ENCODE measurements around the gene UBE2D3. TPM values are rescaled to one million over a fixed set of nuclear protein-coding genes. Genes with fewer than 3 reads are reported as not detected.
"Not testable (repeated sequence)": the region's sequence is repeated elsewhere in the genome, so short reads cannot be mapped to it uniquely, and the experiment has no call there.

UBE2D3 gene
- 100 to 1,000 TPM; 299 to 315 (median 302) TPM for polyA plus RNA-seq (ENCODE audit: insufficient read length in 3 of 3)

DNA sequence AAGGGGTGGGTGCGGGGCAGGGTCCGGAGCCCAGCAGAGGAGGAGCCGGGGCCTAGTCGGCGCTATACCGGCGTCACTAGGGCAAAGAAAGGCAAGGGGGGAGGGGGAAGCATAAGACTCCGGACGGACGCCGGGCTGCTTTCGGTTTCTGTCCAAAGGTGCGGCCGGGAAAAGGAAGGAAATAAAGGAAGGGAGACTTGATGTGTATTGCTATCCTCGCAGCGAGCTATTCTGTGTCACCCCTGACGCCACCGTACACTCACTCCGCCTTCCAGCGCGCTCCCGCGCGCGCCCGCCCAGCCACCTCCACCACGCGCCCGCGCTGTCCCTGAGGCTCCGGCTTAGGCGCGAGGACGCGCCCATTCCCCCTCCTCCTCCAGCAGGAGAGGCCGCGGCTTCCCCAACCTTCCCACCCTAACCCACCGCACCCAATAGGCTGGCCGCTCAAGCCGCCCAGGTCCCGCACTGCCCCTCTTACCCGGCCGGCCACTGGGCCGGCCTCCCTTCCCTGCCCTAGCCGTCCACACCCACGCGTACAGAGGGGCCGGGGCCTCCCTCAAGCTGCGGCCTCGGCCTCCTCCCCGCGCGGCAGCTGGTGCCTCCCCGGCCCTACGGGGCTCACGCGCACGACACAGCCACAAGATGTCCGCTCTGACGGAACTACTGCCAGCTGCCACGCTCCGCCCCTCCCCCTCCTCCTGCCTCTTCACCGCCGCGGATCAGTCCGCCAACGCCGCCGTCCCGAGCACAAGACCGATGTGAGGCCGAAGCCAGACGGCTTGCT, at the start of gene UBE2D3:
Gene UBE2D3 (minus strand): TSS at position 662 of the 784 bp plus-strand sequence. CDS start 1,043 bp downstream, outside the sequence.
- DNase-seq (ENCODE audit: low read depth in 3 of 3, low spot score in 2 of 3), result peak; percentile 88 to 92 (median 92)

DNA sequence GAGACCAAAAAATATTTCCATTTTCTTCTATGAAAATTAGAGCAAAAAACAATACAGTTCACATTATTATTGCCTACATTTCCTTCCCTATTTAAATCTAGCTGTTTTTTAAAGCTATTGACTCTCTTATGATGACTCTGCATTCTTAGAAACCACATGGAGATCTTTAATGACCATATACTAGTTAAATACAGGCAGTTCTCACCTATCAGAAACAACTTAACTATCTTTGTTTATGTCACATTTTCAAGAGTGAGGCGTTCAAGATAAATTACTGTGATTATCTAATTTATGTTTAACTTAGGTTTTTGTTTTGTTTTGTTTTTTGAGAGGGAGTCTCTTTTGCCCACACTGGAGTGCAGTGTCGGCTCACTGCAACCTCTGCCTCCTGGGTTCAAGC, 44.4 kb upstream of the UBE2D3 start:
- no peak for DNase-seq (ENCODE audit: low read depth in 3 of 3, low spot score in 2 of 3)

- no peak for DNase-seq (ENCODE audit: low read depth in 3 of 3, low spot score in 2 of 3)
Measured at GRCh38 chr4:102869569-102870197, 42.3 kb upstream of the UBE2D3 start.

GRCh38 chr4:102868781-102869568, 41.6 kb upstream of the UBE2D3 start, which contains the start of gene CISD2:
Gene CISD2 (plus strand): TSS chr4:102868992. CDS start chr4:102869085, 93 bp downstream.
- DNase-seq (ENCODE audit: low read depth in 3 of 3, low spot score in 2 of 3), result peak; percentile 81 to 84 (median 82)

- DNase-seq (ENCODE audit: low read depth in 3 of 3, low spot score in 2 of 3), result peak in 1 of 3 donors; percentile 86
Measured at GRCh38 chr4:102868153-102868780, 40.9 kb upstream of the UBE2D3 start.

DNA sequence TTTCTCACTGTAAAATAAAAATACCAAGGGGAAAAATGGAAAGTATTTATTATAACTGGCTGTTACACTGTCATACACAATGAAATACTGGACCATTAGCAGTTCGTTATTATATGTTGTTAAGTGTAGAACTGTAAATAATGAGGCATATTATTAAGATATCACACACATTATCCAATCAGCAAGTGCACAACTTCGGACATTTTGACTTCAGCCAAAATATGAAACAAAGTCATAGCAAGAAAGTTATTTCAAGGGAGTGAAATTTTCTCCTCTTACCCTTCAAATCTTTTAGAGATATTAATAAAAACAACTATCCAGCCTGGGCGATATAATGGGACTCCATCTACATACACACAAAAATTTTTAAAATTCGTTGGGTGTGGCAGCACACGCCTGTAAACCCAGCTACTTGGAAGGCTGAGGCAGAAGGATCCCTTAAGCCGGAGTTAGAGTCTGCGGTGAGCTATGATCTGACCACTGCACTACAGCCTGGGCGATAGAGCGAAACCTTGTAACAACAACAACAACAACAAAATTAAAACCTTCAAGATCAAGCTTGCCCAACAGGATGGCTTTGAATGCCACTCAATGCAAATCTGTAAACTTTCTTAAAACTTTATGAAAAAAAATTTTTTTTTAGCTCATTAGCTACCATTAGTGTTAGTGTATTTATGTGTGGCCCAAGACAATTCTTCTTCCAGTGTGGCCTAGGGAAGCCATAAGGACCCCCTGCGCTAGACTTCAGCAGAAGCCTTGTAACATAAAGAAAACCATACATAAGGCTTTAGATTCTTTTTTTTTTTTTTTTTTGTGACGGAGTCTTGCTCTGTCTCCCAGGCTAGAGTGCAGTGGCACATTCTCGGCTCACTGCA, 40.2 kb upstream of the UBE2D3 start:
- DNase-seq (ENCODE audit: low read depth in 3 of 3, low spot score in 2 of 3), result no peak

DNA sequence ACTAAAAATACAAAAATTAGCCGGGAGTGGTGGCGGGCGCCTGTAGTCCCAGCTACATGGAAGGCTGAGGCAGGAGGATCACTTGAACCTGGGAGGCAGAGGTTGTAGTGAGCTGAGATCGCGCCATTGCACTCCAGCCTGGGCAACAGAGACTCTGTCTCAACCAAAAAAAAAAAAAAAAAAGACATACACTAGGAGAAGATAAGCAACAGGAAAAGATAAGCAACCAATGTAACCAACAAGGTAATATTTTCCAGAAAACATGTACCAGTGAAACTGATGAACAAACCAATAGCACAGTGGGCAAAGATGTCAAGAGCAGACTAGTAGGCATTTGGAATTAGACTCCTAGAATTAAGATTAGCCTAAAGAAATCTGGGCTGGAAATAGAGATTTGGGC, 38.0 kb upstream of the UBE2D3 start:
- not testable (repeated sequence) for DNase-seq (ENCODE audit: low read depth in 3 of 3, low spot score in 2 of 3)

DNA sequence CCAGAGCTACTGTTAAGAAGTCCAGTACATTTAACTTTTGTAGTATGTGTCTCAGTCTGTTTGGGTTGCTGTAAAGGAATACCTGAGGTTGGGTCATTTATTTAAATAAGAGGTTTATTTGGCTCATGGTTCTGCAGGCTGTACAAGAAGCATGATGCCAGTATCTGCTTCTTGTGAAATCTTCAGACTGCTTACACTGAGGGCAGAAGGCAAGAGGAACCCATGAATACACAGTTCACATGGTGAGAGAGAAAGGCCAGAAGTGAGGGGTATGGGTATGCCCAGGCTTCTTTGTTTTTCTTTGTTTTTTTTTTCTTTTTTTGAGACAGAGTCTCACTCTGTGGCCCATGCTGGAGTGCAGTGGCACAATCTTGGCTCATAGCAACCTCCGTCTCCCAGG, 35.4 kb upstream of the UBE2D3 start:
- no peak for DNase-seq (ENCODE audit: low read depth in 3 of 3, low spot score in 2 of 3)

GRCh38 chr4:102862016-102862415, 34.7 kb upstream of the UBE2D3 start:
- no peak for DNase-seq (ENCODE audit: low read depth in 3 of 3, low spot score in 2 of 3)

DNA sequence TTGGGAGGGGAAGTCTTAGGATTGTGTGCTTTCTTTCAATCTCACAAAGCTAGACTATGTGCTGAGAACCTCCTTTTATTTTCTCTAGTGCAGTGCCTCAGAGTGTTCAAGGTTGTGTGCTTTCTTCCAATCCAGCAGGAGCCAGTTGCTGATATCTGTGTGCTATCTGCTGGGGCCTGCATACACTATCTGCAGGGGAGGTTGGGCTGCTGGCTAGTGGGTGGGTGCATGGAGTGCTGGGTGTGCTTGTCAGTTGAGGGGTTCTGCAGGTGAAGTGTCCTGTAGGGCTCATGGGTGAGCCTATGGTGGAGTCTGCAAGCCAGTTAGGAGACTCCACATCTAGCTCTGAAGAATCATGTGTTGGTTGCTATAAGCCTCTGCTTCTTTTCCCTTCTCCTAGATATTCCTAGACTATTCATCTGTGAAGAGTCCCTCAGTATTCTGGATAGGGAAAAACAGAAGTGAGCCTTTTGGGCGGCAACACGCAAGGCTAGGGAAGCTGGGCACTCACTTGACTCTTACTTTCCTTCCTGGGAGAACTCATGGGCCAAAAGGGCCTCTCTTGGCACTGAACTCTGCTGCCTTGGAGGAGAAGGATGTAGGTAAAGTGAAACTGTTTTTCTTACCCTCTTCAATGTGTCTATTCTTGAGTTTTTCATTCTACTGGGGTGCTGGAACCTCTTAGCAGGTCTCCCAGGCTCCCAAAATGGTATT, 33.4 kb upstream of the UBE2D3 start:
- no peak for DNase-seq (ENCODE audit: low read depth in 3 of 3, low spot score in 2 of 3)

DNA sequence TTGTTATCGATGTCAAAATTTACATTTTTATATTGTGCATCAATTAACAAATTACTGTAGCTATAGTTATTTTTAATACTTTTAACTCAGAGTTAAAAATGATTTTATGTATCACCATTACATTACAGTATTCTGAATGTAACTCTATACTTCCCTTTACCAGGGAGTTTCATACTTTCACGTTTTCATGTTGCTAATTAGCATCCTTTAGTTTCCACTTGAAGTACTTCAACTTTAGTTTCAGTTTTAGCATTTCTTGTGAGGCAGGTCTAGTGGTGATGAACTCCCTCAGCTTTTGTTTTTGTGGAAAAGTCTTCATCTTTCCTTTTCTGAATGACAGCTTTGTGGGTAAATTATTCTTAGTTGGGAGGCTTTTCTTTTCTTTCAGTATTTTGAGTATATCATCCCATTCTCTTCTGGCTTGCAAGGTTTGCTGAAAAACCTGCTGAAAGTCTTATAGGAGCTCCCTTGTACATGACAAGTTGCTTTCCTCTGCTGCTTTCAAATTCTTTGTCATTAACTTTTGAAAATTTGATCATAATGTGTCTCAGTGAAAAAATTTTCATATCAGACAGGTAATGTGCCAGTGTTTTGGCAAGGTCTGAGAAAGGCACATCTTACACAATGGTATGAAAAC, 31.6 kb upstream of the UBE2D3 start:
- no peak for DNase-seq (ENCODE audit: low read depth in 3 of 3, low spot score in 2 of 3)

- DNase-seq (ENCODE audit: low read depth in 3 of 3, low spot score in 2 of 3), result no peak
Measured at GRCh38 chr4:102850370-102850769, 23.0 kb upstream of the UBE2D3 start.

GRCh38 chr4:102849579-102850104, 22.3 kb upstream of the UBE2D3 start:
- DNase-seq (ENCODE audit: low read depth in 3 of 3, low spot score in 2 of 3), result no peak

DNA sequence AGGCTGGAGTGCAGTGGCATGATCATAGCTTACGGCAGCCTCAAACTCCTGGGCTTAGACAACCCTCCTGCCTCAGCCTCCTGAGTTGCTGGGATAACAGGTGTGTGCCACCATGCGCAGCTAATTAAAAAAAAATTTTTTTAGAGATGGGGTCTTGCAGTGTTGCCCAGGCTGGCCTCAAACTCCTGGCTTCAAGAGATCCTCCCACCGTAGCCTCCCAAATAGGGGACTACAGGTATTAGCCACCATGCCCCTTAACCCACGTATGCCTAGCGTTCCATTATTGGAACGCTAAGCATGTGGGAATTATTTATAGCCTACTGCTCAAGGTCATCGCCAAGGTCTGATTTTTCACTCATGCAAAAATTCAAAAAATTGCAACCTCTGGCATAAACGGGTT, 20.3 kb upstream of the UBE2D3 start:
- no peak for DNase-seq (ENCODE audit: low read depth in 3 of 3, low spot score in 2 of 3)

DNA sequence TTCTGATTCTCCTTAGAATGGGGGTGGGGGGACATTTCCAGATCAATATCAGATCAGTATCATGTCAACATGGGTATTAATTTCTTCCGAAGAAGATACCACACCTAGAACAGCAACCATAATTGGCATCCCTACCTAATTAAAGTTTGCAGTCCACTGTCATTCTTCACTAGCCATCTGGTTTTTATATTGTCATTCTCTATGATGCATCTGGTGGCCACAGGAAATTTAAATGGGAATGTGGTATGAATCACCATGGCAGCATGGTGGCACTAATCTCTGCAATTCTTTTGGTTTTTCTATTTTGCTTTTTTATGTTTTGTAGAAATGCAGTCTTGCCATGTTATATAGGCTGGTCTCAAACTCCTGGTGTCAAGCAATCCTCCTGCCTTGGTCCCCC, 16.6 kb upstream of the UBE2D3 start:
- no peak for DNase-seq (ENCODE audit: low read depth in 3 of 3, low spot score in 2 of 3)

DNA sequence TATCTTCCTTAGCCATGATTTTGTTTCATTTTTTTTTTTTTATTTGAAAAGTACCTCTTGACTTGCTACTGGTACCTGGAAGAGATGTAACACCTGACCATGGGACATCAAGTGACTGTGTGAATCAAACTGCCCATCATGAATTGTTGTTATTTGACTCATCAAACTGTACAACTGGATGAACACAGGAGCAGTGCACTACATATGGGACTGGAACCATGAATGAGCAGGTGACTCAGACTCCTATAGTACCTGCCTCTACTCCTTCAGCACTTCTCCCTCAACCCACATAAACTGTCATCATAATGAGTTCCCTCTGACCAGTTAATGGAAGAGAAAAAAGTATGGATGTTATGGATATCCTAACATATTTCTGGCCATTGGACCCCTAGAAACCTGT, 15.9 kb upstream of the UBE2D3 start:
- no peak for DNase-seq (ENCODE audit: low read depth in 3 of 3, low spot score in 2 of 3)

- DNase-seq (ENCODE audit: low read depth in 3 of 3, low spot score in 2 of 3), result no peak
Measured at GRCh38 chr4:102842367-102842766, 15.0 kb upstream of the UBE2D3 start.

GRCh38 chr4:102836596-102836995, 9.2 kb upstream of the UBE2D3 start:
- no peak for DNase-seq (ENCODE audit: low read depth in 3 of 3, low spot score in 2 of 3)

Data from right renal cortex interstitium (tissue), 3 donors.